Limb (tissue), 2 donors: ENCODE results near the gene CACNA2D2.

Experiments used
- DNase-seq, 2 donors: peaks; one replicate each; pipeline ENCODE4 v3.0.0-alpha.2; 2016; ENCODE audit errors: extremely low spot score in 2 of 2

Gene CACNA2D2

DNA sequence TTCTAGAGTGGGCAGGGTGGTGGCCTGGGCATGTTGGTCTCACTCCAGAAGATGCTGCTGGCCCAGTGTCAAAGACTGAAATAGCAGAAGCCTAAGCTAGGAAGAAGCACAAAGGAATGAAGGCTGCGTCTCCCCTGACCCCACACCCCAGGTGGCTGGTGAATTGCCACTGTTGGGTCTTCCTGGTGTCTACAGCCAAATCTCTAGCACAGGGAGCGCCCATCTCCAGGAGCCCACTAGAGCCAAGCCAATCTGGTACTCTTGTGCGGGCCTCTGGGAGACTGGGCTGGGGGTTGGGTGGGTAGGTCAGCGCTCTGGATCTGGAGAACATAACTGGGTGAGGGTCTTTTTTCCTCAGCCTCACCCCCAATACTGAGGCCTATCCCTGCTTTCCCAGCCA, 176.3 kb downstream of the CACNA2D2 start:
- no peak for DNase-seq

DNA sequence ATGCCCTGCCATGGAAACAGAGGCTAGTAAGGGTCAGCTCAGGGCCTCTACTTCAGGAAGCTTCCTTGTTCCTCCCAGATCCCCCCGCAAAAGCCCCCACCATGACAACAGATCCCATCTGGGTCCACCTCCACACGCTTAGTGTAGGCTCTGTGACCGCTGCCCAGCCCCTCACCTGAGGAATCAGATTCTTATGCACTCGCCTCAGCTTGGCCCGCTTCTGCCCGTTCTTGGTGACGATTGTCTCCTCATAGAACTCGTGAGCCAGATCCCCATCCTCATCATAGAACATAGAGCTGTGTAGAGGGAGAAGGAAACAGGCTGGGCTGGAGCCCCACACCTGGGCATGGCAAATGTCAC, 177.3 kb downstream of the CACNA2D2 start:
- no peak for DNase-seq

DNA sequence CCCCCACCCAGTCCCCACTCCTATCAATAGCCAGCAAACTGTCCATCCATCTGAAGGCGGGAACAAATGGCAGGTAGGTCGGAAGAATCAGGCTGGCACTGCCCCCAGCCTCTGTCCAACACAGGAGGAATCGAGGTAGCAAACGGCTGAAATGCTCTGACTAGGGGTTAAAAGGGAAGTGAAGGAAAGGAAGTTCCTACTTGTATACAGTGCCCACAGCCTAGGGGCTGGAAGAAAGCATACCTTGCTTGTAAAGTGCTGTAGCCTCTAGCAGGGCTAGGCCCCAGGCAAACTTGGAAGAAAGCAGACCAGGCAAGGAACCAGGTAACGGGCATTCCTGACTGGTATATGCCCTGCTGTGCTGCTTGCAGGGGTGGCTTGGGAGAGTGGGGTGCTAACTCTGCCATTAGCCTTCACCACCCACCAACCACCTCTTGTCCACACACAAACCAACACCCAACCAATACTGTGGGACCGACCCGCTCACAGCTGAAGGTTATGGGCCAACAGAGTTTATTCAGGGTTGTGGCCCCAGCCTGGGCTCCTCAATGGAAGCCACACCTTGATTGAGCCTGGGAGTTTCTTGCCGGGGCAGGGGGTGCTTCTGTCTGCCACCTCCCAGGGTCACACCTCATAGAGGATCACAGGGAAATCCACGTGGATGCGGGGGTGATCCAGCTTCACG, 177.8 kb downstream of the CACNA2D2 start:
- DNase-seq = no peak

DNA sequence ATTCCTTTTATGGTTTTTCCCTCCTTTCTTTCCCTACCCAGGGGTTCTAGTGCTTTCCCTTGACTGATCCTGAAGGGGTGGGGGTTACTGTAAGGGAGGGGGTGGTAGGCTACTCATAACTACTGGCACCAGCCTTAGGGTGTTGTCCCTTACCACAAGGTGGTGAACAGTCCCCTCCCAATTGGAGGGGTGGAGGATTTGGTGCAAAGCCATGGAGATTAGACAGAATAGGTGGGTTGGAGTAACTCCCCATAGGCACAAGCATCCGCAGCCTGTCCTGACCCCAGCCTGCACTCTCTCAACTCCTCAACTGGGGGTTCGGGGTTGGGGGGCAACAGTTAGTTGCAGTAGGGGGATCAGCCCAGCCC, 178.3 kb downstream of the CACNA2D2 start:
- DNase-seq = no peak

DNA sequence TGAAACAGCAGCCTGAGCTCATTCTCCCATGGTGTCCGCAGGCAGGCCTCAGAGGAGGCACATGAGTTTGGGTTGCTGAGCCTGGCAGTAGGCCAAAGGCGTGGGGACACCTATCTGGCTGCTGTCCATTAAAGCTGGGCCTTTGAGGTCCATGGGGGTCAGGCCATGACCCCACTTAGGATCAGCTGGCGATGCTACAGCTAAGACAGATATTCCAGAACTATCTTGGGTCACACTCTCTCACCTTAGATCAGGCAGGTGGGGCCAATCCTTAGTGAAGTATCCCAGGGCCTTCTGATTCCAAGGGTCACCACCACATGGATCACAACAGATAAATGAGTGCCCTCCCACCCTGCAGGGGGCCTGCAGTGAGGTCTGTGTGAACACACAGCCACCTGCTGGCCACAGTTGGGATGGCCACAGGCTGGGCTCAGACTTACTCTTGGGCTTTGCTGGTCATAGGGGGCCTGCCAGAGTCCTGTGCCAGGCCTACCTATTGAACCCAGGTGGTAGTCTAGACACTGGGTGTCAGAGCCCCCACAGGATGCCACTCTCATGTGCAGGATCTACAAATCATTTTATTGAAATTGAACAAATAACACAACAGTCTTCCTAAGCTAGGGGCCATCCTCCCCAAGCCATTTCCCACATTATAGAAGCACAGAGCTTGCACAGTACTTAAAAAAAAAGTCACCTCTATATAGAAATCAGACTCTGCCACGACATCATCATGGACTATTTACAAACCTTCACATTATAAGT, 178.9 kb downstream of the CACNA2D2 start:
- DNase-seq = peak in 1 of 2 donors; percentile 81

DNA sequence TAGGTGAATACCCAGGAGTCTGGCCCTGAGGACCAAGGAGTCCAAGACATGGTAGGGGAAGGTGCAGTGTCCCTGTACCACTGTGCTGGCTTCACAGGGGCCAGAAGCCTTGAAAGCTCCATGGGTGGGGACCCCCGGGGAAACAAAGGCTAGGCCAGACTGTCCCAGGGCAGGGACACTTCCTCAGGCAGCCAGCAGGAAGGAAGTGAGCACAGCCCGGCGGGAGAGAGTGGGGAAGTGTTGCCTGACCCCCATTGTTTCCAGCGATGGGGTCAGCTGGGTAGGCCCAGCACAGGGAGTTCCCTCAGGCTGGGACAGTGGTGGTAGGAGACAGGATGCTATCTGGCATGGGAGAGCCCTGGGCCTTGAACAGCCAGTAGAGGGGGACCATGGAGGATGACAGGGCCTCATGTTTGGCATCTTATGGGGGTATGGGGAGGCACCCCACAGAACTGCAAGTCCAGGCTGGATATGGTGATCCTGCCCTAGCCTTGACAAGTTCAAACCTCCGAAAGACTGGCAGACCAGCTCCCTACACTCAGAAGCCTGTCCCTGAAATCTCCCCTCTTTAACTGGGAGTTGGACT, 179.7 kb downstream of the CACNA2D2 start:
- DNase-seq = no peak

DNA sequence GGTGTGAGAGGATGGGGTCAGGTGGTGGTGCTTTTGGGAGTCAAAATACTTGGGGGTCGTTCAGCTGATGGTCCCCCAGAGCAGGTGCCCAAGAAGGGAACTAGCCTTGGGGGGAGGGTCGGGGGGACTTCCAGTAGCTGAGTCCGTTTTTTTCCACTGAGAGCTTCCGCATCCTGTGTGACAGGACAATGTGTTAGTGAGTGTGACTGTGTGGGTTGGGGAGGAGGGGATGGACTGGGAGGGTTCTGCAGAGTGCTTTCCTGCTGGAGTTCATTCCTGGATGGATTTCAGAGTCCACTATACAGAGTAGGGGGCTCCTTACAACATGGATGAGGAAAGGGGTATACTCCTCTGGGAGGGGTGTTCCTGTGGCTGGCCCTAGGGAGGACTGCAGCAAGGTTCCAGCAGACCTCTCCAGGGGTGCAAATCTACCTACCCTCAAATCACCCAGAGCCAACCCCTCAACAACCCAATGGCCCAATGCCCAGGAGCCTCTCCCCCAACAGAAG, 180.3 kb downstream of the CACNA2D2 start:
- DNase-seq = no peak

DNA sequence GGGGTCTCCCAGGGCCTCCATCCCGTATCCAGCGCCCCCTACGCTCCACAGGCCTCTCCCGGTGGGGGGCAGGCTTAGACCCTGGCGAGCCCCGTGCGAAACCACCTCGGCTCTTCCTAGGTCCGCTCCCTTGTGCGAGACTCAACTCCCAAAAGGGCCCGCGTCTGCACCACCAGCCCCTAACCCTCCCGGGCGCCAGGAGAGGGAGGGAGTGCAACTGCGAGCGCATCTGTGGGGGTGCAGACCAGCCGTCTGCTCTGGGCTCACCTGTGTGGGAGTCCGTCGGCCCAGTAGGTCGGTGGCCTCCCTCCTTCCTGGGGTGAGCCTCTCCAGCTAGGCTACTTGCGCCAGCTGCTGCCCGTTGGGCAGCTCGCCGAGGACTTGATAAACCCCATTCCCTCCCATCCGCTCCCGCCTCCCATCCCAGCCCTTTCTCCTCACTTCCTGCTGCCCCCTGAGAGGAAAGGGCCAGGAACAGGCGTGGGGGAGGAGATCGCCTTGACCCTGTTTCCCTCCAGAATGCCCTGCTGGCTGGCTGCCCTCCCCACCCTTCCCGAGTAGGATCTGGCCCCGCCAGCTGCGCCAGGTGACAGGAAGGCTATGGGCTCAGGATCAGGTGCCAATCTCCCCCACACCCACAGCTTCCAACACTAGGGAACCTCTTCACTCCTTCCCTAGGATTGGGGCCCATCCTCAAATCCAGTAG, 180.9 kb downstream of the CACNA2D2 start, which contains the start of gene HYAL2:
Gene HYAL2, minus strand, starts transcription at position 360 of the 706 bp plus-strand sequence. CDS start 2,256 bp downstream, outside the sequence.
- no peak for DNase-seq

DNA sequence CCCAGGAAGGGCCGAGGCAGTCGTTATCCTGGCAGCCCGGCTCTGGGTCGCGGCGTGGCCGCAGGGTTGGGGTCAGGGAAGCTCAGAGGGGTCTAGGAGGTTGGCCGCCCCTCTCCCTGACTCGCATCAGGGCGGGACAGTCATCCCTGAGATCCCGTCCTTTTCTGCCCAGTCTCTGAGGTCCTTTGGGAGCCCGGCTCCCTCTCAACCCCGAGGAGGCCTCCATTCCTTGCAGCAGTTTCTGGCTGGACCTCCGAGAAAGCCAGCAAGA, 181.4 kb downstream of the CACNA2D2 start:
- DNase-seq = no peak

DNA sequence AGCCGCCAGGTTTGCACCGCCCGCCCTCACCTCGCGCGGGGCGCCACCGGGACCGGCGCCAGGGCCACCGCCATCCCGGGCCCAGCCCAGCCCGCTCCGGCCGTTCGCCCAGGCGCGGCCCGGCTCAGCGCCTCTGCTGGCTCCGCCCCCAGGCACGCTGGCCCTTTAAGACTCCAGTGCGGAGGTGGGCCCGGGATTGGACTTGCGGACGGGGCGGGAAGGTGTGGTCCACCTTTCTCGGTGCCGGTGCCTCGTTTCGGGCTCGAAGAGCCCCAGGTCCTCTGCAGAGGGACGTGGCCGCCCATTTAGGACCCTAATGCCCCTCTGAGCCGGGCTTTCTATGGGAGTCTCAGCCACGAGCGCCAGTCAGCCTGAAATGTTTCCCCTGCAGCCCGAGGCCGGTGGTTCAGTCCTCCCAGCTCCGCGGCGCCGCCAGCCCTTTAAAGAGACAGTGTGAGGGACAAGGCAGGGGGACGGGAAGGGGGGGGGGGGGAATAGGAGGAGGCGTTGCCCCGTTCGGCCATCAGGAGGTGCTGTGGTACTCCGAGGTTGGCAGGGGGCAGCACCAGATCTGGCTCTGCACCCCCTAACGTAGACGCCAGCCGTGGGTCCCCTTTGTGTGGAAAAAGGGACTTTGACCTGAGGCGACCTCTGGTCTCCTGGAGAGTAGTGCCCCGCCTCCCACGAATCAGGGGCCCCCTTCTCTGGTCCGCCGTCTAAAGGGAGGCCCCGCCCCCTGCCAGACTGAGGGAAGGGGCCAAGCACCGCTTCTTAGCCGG, 181.9 kb downstream of the CACNA2D2 start:
- DNase-seq = peak; percentile 92 to 94

DNA sequence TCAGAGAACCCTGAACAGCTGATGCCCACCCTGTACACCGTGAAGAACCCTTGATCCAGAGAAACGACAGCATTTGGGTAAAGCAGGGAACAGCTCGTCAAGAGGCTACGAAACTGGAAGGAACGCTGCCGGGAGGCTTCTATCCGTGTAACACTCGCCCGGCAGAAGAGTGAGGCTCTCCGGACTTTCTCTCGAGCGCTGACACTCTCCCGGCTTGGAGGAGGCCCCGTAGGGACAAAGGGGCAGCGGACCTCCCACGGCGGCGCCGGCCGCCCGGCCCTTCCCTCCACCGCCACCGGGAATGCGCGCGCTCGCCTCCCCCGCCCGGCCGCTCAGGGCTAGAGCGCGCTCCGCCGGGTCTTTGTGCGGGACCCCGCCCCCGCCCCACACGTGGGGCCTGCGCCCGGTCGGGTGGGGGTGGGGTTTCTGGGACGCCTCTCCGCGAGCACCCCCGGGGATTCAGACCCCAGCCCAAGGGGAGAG, 182.5 kb downstream of the CACNA2D2 start:
- DNase-seq = peak; percentile 75 to 92

DNA sequence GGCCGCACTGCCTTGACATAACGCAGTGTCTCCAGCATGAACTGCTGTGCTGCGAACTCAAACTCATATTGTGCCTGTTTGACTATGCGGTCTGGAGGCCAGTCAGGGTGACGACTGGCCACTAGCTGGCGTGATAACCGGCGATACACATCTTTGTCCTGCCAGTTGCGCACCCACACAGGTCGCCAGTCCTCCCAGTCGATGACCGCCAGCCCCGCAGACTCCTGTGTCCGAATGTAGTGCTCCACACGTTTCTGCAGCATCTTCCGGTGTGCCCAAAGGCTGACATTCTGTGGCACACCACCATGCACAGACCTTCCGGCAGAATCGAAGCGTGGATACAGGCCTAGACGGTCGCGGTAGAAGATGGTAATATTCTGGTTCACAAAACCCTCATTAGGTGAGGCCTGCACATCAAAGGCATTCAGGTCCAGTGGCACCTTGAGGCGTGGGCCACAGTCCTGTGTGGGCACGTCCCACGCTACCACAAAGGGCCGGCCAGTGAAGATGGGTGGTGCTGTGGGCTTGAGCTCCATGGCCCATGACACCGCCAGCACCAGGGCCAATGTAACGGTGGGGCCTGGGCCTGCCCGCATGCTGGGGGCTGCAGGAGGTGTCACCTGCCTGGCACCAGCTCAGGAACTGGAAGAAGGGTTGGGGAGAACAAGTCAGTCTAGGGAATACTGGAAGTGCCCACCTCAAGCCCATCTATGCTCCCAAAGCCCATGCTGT, 183.4 kb downstream of the CACNA2D2 start:
- no peak for DNase-seq

DNA sequence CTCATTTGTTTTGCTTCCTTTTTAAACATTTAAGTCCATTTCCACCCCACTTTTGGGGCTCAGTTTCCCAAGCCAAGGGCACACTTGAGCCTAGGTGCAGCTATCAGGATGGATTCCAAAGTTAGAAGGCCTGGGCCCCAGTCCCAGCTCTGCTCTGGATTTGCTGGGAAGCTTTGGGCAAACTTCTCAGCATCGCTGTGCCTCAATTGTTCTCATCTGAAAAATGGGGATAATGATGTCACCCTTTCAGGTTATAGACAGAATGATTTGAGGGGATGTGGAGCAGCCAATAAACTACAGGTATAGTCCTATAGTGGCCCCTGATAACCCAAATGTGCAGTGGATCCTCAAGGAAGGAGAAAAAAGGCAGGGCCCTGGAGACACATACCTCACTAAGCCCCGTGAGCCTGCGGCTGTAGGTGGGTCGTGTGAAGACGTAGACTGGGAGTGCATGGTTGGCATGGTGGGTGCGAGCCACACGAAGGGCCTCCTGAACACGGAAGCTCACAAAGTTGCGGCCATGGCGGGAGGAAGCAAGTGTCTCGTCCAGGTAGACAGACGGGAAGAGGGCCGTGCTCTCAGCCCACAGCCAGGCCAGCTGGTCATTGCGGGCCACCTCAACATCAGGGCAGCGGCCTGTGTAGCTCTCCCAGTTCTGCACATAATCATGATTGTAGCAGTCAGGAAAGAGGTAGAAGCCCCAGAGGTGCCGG, 184.1 kb downstream of the CACNA2D2 start:
- no peak for DNase-seq

DNA sequence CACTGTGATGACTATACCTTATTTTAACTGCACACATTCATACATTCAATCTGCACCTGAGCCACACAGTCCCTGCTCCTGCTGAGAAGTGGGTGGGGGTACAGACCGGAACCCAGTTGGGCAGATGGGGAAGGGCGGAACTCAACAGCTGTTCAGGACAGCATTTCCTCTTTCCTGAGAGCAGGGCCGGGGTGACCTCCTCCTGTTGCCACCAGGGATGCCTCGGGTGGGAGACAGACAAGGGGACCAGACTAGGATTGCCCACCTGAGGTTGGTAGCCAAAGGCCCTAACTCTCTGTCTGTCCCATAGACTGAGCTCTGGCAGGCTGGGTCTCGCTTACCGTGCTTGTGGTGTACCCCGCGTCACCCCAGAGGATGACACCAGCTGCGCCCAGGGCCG, 184.8 kb downstream of the CACNA2D2 start:
- DNase-seq = no peak

DNA sequence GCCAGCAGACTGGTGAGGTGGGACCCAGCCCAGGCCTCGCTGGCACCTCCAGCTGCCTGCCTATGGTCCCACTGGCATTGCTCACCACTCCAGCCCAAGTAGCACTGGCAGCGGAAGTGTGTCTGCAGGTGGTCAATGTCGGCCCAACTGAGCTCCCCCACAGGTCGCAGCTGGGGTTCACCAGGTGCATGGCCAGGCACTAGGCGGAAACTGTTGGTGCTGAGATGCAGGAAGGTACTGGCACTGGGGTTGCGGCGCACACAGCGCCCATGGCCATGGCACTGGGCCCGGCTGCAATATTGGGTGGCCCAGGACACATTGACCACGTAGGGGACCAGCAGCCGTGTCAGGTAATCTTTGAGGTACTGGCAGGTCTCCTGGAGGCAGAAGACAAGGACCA, 185.3 kb downstream of the CACNA2D2 start:
- DNase-seq = no peak

DNA sequence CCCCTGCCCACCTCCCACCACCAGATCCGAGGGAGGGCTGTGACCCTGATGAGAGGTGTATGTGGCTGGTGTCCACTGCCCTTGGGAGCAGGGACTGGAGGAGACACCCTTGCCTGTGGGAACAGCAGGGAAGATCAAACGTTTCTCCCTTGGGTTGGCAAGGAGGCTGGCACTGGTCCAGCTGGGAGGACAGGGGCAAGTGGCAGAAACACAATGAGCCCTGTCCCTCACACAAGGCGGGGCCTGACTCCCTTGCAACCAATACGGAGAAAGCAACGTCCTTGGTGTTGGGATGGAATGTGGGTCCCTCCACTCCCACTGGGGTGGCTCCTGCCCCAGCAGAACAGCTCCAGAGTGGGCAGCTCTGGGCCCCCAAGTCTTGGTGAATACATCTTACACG, 186.1 kb downstream of the CACNA2D2 start:
- no peak for DNase-seq

DNA sequence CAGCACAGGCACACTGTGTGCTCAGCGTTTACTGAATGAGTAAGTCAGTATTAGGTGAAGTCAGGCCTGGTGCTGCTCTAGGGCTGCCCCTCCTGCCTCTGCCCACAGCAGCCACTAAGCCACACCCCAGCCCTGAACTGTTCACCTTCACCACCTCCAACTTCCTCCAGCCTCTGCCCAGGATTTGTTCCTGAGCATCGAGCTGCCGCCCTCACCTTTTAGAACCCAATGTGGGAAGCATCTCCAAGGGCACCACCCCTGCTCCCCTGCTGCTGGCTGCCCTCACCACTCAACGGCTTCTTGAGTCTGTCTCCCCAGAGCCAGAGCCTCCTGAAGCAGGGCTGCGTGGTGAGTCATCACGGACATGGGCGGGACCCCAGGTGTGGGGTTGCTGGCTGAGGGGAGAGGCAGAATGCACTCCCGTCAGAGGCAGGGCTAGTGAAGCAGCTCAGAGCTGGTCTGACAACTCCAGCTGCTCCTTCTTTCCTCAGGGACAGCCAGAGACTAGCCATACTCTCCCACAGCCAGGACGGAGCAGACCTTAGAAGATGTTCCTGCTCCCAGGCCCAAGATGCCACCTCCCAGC, 186.7 kb downstream of the CACNA2D2 start:
- no peak for DNase-seq

DNA sequence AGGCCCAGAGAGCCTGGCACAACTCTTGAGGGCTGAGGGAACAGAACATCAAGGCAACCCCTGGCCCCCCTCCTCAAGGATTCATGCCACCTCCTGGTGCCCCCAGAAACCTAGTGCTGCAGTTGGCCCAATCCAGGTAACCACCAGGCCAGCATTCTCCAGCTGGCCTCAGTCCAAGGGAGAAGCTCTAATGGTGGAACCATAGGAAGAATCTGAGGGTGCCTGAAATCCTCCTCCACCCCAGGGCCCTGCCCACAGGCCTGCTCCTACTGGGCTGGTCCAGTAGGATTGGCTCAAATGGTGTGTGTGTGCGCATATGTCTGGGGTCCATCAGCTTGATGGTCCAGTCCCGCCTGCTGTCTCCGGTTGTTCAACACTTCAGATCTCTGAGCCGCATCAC, 188.6 kb downstream of the CACNA2D2 start:
- DNase-seq = no peak

DNA sequence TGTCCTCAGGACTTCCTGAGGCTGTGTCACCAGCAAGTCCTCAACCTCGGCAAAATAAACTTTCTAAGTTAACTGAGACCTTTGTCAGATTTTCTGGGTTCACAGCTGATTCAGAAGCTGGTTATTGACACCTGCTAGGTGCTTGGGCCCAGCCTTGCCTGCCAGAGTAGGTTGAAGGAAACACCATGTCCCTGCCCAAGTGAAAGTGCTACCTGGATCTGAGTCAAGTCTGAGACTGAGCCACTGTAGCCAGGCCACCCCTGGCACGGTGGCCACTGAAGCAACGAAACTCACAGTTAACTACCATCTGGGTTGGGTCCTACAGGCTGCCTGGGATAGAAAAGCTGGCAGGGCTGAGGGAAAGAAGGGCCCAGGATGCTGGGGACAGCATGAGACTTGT, 189.1 kb downstream of the CACNA2D2 start:
- no peak for DNase-seq
